Measurements from ENCODE around the gene ACAA2.

DNA sequence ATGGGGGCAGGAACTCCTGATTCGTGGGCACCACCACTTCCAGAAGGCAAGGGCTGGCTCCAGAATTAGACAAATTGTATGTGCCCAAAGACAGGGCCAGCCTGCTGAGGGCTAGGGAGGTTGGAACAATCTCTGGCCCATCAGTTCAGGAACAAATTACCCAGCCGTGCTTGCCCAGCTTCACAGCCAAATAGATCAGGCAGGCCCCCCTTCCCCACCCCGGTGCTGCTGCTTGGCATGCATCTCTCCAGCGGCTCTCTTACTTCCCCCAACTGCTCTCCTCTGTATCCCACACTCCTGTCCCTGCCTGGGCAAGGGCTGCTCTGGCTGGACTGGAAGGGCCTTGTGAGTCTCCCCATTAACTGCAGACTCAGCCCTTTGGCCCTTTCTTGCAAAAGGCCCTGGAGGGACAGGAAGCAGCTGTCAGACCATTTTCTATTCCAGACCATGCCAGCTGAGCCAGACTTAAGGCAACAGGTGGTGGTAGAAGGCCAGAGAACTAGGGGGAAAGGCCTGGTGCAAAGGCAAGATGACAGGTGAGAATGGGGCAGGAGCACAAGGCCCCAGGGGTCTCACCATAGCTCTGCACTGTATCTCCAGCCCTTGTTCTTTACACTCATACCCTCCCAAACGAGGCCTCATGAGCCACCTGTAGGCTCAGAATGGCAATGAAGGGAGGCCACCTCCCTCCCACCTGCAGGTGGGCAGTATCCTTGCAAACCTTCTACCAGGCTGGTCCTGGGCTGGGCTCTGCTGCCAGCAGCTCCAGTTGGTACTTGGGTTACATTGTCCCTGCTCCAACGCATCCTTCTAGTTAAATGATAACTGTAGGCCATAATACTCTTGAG, 30.7 kb upstream of the ACAA2 start:
- TF ChIP-seq EZH2 (IDR thresholded peaks at IDR 0.05; ENCODE audit: borderline replicate concordance, low read depth, low read length, severe bottlenecking) = no peak
- TF ChIP-seq, protein P1, sequence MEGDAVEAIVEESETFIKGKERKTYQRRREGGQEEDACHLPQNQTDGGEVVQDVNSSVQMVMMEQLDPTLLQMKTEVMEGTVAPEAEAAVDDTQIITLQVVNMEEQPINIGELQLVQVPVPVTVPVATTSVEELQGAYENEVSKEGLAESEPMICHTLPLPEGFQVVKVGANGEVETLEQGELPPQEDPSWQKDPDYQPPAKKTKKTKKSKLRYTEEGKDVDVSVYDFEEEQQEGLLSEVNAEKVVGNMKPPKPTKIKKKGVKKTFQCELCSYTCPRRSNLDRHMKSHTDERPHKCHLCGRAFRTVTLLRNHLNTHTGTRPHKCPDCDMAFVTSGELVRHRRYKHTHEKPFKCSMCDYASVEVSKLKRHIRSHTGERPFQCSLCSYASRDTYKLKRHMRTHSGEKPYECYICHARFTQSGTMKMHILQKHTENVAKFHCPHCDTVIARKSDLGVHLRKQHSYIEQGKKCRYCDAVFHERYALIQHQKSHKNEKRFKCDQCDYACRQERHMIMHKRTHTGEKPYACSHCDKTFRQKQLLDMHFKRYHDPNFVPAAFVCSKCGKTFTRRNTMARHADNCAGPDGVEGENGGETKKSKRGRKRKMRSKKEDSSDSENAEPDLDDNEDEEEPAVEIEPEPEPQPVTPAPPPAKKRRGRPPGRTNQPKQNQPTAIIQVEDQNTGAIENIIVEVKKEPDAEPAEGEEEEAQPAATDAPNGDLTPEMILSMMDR (IDR thresholded peaks at IDR 0.05; ENCODE audit: borderline replicate concordance, extremely low read depth, low read length, poor library complexity, severe bottlenecking) = no peak
